ENCODE data around the gene MATCAP1. TPM values are rescaled to one million over a fixed set of nuclear protein-coding genes. Genes with fewer than 3 reads are reported as not detected.

The MATCAP1 gene
- total and polyA plus RNA-seq, 2 of the 13 experiments (the other 11 are each of a cell fraction or from before 2014, with no cell fraction given) = 11.2 to 24.5 TPM

DNA sequence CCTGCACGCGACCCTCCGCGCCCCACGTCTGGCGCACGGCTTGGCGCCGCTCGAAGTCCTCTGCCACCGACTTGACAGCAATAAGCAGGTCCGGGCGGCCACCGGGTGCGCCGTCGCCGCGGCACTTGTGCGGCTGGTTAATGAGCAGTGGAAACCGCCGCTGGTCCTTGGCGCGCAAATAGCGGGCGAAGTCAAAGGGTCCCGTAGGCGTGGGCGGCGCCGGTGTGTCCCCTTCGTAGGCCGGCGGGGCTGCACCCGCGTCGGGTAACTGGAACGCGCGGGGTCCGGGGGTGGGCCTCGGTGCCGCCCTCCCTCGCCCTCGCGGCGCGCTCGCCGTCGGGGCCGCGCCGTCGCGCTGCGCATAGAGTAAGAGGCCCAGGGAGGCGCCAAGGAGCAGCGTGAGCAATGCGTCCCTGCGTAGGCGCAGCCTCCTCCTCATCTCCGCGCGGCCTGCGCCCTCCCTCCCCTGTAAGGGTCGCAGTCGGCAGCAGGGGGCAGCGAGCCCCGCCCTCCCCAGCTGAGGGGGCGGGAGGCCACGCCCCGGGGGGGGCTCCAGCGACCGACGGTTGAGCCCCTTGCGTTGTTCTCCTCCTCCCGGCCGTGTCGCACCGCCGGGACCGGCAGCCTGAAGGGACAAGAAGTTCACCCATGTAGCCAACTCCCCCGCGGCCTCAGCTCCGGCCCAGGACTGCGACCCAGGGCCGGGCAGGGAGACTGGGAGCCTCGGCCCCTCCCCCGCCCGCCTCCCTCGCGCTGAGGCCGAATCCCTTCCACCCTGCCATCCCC is 33.5 kb downstream of the MATCAP1 start (continued):
- TF ChIP-seq ATF7-NPFF (CRISPR knock-in tag; IDR thresholded peaks at IDR 0.05; ENCODE audit: low read depth) = no peak; the same call in 1 of the 2 replicates
- no peak for TF ChIP-seq ZNF451 (CRISPR knock-in tag; IDR thresholded peaks at IDR 0.05)
- TF ChIP-seq SIX1 (CRISPR knock-in tag; IDR thresholded peaks at IDR 0.05; ENCODE audit: borderline replicate concordance) = no peak
- TF ChIP-seq, protein P1, sequence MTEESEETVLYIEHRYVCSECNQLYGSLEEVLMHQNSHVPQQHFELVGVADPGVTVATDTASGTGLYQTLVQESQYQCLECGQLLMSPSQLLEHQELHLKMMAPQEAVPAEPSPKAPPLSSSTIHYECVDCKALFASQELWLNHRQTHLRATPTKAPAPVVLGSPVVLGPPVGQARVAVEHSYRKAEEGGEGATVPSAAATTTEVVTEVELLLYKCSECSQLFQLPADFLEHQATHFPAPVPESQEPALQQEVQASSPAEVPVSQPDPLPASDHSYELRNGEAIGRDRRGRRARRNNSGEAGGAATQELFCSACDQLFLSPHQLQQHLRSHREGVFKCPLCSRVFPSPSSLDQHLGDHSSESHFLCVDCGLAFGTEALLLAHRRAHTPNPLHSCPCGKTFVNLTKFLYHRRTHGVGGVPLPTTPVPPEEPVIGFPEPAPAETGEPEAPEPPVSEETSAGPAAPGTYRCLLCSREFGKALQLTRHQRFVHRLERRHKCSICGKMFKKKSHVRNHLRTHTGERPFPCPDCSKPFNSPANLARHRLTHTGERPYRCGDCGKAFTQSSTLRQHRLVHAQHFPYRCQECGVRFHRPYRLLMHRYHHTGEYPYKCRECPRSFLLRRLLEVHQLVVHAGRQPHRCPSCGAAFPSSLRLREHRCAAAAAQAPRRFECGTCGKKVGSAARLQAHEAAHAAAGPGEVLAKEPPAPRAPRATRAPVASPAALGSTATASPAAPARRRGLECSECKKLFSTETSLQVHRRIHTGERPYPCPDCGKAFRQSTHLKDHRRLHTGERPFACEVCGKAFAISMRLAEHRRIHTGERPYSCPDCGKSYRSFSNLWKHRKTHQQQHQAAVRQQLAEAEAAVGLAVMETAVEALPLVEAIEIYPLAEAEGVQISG (CRISPR knock-in tag; IDR thresholded peaks at IDR 0.05) = no peak; the same call in 1 of the 2 replicates
- TF ChIP-seq ZNF766 (CRISPR knock-in tag; IDR thresholded peaks at IDR 0.05; ENCODE audit: borderline replicate concordance) = no peak
- no peak for TF ChIP-seq ZFP82 (CRISPR knock-in tag; IDR thresholded peaks at IDR 0.05; ENCODE audit: borderline replicate concordance)
- TF ChIP-seq SNRNP70 (IDR thresholded peaks at IDR 0.05; ENCODE audit: low read depth, low read length) = no peak; the same call in 1 of the 2 replicates
- no peak for TF ChIP-seq HDAC2 (CRISPR knock-in tag; IDR thresholded peaks at IDR 0.05)
- no peak for TF ChIP-seq NONO (IDR thresholded peaks at IDR 0.05)
- TF ChIP-seq NONO (CRISPR knock-in tag; conservative IDR thresholded peaks at IDR 0.05) = no peak; the same call in 1 of the 2 replicates
- TF ChIP-seq SRSF1 (optimal IDR thresholded peaks at IDR 0.05; ENCODE audit: low read depth, low read length) = peak; percentile 65
- no peak for TF ChIP-seq ZNF839 (CRISPR knock-in tag; IDR thresholded peaks at IDR 0.05; ENCODE audit: borderline replicate concordance)
- TF ChIP-seq MED8 (CRISPR knock-in tag; IDR thresholded peaks at IDR 0.05; ENCODE audit: insufficient replicate concordance) = no peak
- no peak for TF ChIP-seq NR2F1 (CRISPR knock-in tag; IDR thresholded peaks at IDR 0.05)
- TF ChIP-seq, protein P2, sequence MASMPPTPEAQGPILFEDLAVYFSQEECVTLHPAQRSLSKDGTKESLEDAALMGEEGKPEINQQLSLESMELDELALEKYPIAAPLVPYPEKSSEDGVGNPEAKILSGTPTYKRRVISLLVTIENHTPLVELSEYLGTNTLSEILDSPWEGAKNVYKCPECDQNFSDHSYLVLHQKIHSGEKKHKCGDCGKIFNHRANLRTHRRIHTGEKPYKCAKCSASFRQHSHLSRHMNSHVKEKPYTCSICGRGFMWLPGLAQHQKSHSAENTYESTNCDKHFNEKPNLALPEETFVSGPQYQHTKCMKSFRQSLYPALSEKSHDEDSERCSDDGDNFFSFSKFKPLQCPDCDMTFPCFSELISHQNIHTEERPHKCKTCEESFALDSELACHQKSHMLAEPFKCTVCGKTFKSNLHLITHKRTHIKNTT (CRISPR knock-in tag; IDR thresholded peaks at IDR 0.05) = no peak
- TF ChIP-seq YY1 (IDR thresholded peaks at IDR 0.05; ENCODE audit: insufficient read depth, insufficient replicate concordance, low read depth, low read length) = no peak
- 0 out of 2 replicates have a peak, but pooled peaks have one; percentile 7 for TF ChIP-seq FIP1L1 (IDR thresholded peaks at IDR 0.05; ENCODE audit: borderline replicate concordance, insufficient read depth, low read depth, low read length)
- TF ChIP-seq, protein P3, sequence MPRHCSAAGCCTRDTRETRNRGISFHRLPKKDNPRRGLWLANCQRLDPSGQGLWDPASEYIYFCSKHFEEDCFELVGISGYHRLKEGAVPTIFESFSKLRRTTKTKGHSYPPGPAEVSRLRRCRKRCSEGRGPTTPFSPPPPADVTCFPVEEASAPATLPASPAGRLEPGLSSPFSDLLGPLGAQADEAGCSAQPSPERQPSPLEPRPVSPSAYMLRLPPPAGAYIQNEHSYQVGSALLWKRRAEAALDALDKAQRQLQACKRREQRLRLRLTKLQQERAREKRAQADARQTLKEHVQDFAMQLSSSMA (CRISPR knock-in tag; IDR thresholded peaks at IDR 0.05) = no peak
- TF ChIP-seq ZNF547 (CRISPR knock-in tag; IDR thresholded peaks at IDR 0.05) = no peak
- TF ChIP-seq ZNF619 (CRISPR knock-in tag; IDR thresholded peaks at IDR 0.05) = no peak
- TF ChIP-seq HDAC6 (IDR thresholded peaks at IDR 0.05; ENCODE audit: low read depth, low read length) = no peak
- TF ChIP-seq ZNF552 (CRISPR knock-in tag; IDR thresholded peaks at IDR 0.05; ENCODE audit: borderline replicate concordance) = no peak
- no peak for TF ChIP-seq ZNF768 (CRISPR knock-in tag; IDR thresholded peaks at IDR 0.05)
- TF ChIP-seq POLR2AphosphoS5 (IDR thresholded peaks at IDR 0.05; ENCODE audit: low read depth, low read length) = peak; percentile 23; the same call in 1 of the 2 replicates
- no peak for TF ChIP-seq FOXJ3 (CRISPR knock-in tag; IDR thresholded peaks at IDR 0.05; ENCODE audit: borderline replicate concordance)
- no peak for TF ChIP-seq GPN1 (CRISPR knock-in tag; IDR thresholded peaks at IDR 0.05; ENCODE audit: borderline replicate concordance)

Data from HepG2 (cell line).